GM23338 (cell line): ENCODE data around the gene ZGPAT. TPM values are rescaled to one million over a fixed set of nuclear protein-coding genes. Genes with fewer than 3 reads are reported as not detected.

Experiments
- ATAC-seq: fragments of 200-7000 bp; cut with Tn5 transposase; 3 replicates; pipeline ENCODE4 v1.9.1; 2020
- DNase-seq: peaks from one replicate; pipeline ENCODE4 v3.0.0-alpha.2; 2015; ENCODE audit warnings: low spot score
- H2AFZ ChIP-seq: fragments of 200-600 bp; sonication (generic); 2 replicates; pipeline ENCODE4 v1.8.0; 2016; ENCODE audit warnings: antibody characterized with exemption, mild to moderate bottlenecking, moderate library complexity
- H3F3A ChIP-seq: fragments of 200-600 bp; sonication (generic); replicated peaks from 2 replicates; pipeline ENCODE4 v1.8.0; 2017; ENCODE audit warnings: antibody characterized with exemption, mixed run types, low read depth
- H3K27ac ChIP-seq: fragments of 200-600 bp; sonication (generic); 2 replicates; pipeline ENCODE4 v1.6.1; 2016; ENCODE audit warnings: low read depth
- H3K27me3 ChIP-seq: fragments of 200-600 bp; sonication (generic); 2 replicates; pipeline ENCODE4 v1.8.0; 2016; ENCODE audit warnings: mild to moderate bottlenecking, mixed run types, moderate library complexity; ENCODE audit not compliant: insufficient read depth
- H3K36me3 ChIP-seq: fragments of 200-600 bp; sonication (generic); 2 replicates; pipeline ENCODE4 v1.8.0; 2016; ENCODE audit warnings: mild to moderate bottlenecking; ENCODE audit not compliant: insufficient read depth
- H3K4me1 ChIP-seq: fragments of 200-600 bp; sonication (generic); 2 replicates; pipeline ENCODE4 v1.8.0; 2016; ENCODE audit warnings: mild to moderate bottlenecking, moderate library complexity; ENCODE audit not compliant: insufficient read depth
- H3K4me2 ChIP-seq: fragments of 200-600 bp; sonication (generic); 2 replicates; pipeline ENCODE4 v1.7.1; 2017; ENCODE audit warnings: mixed run types
- H3K4me3 ChIP-seq: fragments of 200-600 bp; sonication (generic); 2 replicates; pipeline ENCODE4 v1.6.1; 2016; ENCODE audit warnings: mixed run types
- H3K79me2 ChIP-seq: fragments of 200-600 bp; sonication (generic); replicated peaks from 2 replicates; pipeline ENCODE4 v1.8.0; 2017; ENCODE audit warnings: mild to moderate bottlenecking; ENCODE audit not compliant: insufficient read depth
- H3K9me2 ChIP-seq: fragments of 200-600 bp; sonication (generic); 2 replicates; pipeline ENCODE4 v1.8.0; 2017; ENCODE audit not compliant: insufficient read depth
- H4K20me1 ChIP-seq: fragments of 200-600 bp; sonication (generic); replicated peaks from 2 replicates; pipeline ENCODE4 v1.8.0; 2017; ENCODE audit warnings: mild to moderate bottlenecking; ENCODE audit not compliant: insufficient read depth
- H3K27ac Mint-ChIP-seq: 2 replicates; pipeline ENCODE4 v1.8.0; 2020; ENCODE audit warnings: inconsistent platforms, mild to moderate bottlenecking, moderate library complexity, mixed read lengths
- H3K27me3 Mint-ChIP-seq: 3 replicates; pipeline ENCODE4 v1.8.0; 2022; ENCODE audit warnings: low read depth, mild to moderate bottlenecking, moderate library complexity, mixed read lengths, inconsistent platforms; ENCODE audit not compliant: insufficient read depth, poor library complexity
- H3K36me3 Mint-ChIP-seq: 3 replicates; pipeline ENCODE4 v1.8.0; 2021; ENCODE audit warnings: low read depth, mild to moderate bottlenecking, inconsistent platforms, moderate library complexity, mixed read lengths
- H3K4me1 Mint-ChIP-seq: 3 replicates; pipeline ENCODE4 v1.8.0; 2020; ENCODE audit warnings: mild to moderate bottlenecking, inconsistent platforms, mixed read lengths
- H3K4me3 Mint-ChIP-seq: 3 replicates; pipeline ENCODE4 v1.8.0; 2021; ENCODE audit warnings: moderate library complexity, mild to moderate bottlenecking, inconsistent platforms, mixed read lengths
- H3K9me3 Mint-ChIP-seq: 3 replicates; pipeline ENCODE4 v1.8.0; 2020; ENCODE audit warnings: moderate library complexity, mild to moderate bottlenecking, inconsistent platforms, mixed read lengths
- CREB1 ChIP-seq: fragments of 250-450 bp; sonication (Bioruptor Pico); IDR thresholded peaks from 2 replicates; pipeline ENCODE4 v1.5.0; 2020; ENCODE audit warnings: low read depth, mild to moderate bottlenecking, moderate library complexity
- CTCF ChIP-seq, 2 experiments: fragments of 200-600 bp in 1 of 2; sonication (generic) in 1 of 2; conservative IDR thresholded peaks; 2 replicates each; pipeline versions ENCODE4 v1.5.1 to v1.6.1; 2016 to 2017; ENCODE audit warnings: antibody characterized with exemption in 2 of 2, low read depth in 2 of 2, mild to moderate bottlenecking in 2 of 2, moderate library complexity in 1 of 2
- EZH2 ChIP-seq: fragments of 200-600 bp; sonication (generic); IDR thresholded peaks from one replicate; pipeline ENCODE4 v1.8.0; 2017; ENCODE audit warnings: antibody characterized with exemption, mild to moderate bottlenecking, low read depth; ENCODE audit not compliant: unreplicated experiment
- EZH2phosphoT487 ChIP-seq: fragments of 200-600 bp; sonication (generic); IDR thresholded peaks from one replicate; pipeline ENCODE4 v1.8.1; 2018; ENCODE audit warnings: antibody characterized with exemption; ENCODE audit not compliant: unreplicated experiment
- JUNB ChIP-seq: IDR thresholded peaks from one replicate; pipeline ENCODE4 v1.6.1; 2016; ENCODE audit warnings: antibody characterized with exemption; ENCODE audit not compliant: unreplicated experiment
- NANOG ChIP-seq: IDR thresholded peaks from 2 replicates; pipeline ENCODE4 v1.6.1; 2016; ENCODE audit warnings: antibody characterized with exemption, borderline replicate concordance
- POLR2AphosphoS5 ChIP-seq: IDR thresholded peaks from 2 replicates; pipeline ENCODE4 v1.6.1; 2016; ENCODE audit warnings: antibody characterized with exemption, low read depth
- REST ChIP-seq: IDR thresholded peaks from one replicate; pipeline ENCODE4 v1.6.1; 2018; ENCODE audit warnings: antibody characterized with exemption; ENCODE audit not compliant: unreplicated experiment
- STAT1 ChIP-seq: IDR thresholded peaks from one replicate; pipeline ENCODE4 v1.6.1; 2016; ENCODE audit warnings: antibody characterized with exemption; ENCODE audit not compliant: unreplicated experiment
- ZNF114 ChIP-seq: fragments of 250-450 bp; sonication (Bioruptor Pico); IDR thresholded peaks from 2 replicates; pipeline ENCODE4 v1.5.0; 2020; ENCODE audit warnings: mild to moderate bottlenecking, moderate library complexity
- ZNF331 ChIP-seq: fragments of 250-450 bp; sonication (Bioruptor Pico); IDR thresholded peaks from 2 replicates; pipeline ENCODE4 v1.5.0; 2020; ENCODE audit warnings: low read depth, mild to moderate bottlenecking, moderate library complexity
- polyA plus RNA-seq: library from polyadenylated mRNA; unstranded; fragments of >200 nt; fragmentation: Nextera tagmentation; extraction: Ambion mirVana; gene quantifications from 2 replicates; pipeline ENCODE4 v1.2.1, GENCODE V29; 2016
- total RNA-seq: library from RNA; depleted of rRNA; stranded (reverse); fragments of >200 nt; shearing (Covaris generic); gene quantifications from 2 replicates; pipeline ENCODE4 v1.2.3, GENCODE V29; 2014
- TF ChIP-seq, protein P1 (sequence below): fragments of 250-450 bp; sonication (Bioruptor Pico); IDR thresholded peaks from 2 replicates; pipeline ENCODE4 v1.5.0; 2020; ENCODE audit warnings: mild to moderate bottlenecking, moderate library complexity
- TF ChIP-seq, protein P2 (sequence below): IDR thresholded peaks from 2 replicates; pipeline ENCODE4 v1.6.1; 2016; ENCODE audit warnings: antibody characterized with exemption

Gene ZGPAT
- total and polyA plus RNA-seq, 2 experiments from 2014 or later, result 25.0 to 39.2 TPM

GRCh38 chr20:63766695-63767426 lies 59.0 kb downstream of the ZGPAT start:
- Mint-ChIP-seq H3K4me1 (no peaks in the 10 kb centered on the region; the same call in 2 of the 3 replicates), H3K27me3 (peaks cover 2% of the 10 kb centered on the region), H3K9me3 (no peaks in the 10 kb centered on the region), H3K36me3 (peaks cover 18% of the 10 kb centered on the region), H3K27ac (no peak overlapping the region; the same call in 1 of the 2 replicates), H3K4me3 (no peak overlapping the region)
- Histone ChIP-seq H3K36me3 (no peaks in the 10 kb centered on the region), H4K20me1 (no peaks in the 10 kb centered on the region; the same call in 1 of the 2 replicates), H3K27me3 (no peaks in the 10 kb centered on the region), H3K4me1 (no peaks in the 10 kb centered on the region), H3K27ac (no peak overlapping the region), H3K4me2 (no peak overlapping the region), H3F3A (0 out of 2 replicates have a peak, but pooled peaks cover 10% of the 10 kb centered on the region), H3K4me3 (no peak overlapping the region), H2AFZ (no peak overlapping the region), H3K79me2 (0 out of 2 replicates have a peak, but pooled peaks cover 3% of the 10 kb centered on the region), H3K9me2 (no peaks in the 10 kb centered on the region)
- TF ChIP-seq POLR2AphosphoS5 (no peak), STAT1 (no peak), CTCF (conservative IDR thresholded peaks at IDR 0.05; ENCODE audit: low read depth in 2 of 2) (no peak), NANOG (no peak), ZNF114 (no peak), CREB1 (CRISPR knock-in tag) (no peak), ZNF331 (CRISPR knock-in tag) (no peak), REST (no peak), EZH2phosphoT487 (no peak), EZH2 (no peak), JUNB (no peak)
- TF ChIP-seq, protein P1, sequence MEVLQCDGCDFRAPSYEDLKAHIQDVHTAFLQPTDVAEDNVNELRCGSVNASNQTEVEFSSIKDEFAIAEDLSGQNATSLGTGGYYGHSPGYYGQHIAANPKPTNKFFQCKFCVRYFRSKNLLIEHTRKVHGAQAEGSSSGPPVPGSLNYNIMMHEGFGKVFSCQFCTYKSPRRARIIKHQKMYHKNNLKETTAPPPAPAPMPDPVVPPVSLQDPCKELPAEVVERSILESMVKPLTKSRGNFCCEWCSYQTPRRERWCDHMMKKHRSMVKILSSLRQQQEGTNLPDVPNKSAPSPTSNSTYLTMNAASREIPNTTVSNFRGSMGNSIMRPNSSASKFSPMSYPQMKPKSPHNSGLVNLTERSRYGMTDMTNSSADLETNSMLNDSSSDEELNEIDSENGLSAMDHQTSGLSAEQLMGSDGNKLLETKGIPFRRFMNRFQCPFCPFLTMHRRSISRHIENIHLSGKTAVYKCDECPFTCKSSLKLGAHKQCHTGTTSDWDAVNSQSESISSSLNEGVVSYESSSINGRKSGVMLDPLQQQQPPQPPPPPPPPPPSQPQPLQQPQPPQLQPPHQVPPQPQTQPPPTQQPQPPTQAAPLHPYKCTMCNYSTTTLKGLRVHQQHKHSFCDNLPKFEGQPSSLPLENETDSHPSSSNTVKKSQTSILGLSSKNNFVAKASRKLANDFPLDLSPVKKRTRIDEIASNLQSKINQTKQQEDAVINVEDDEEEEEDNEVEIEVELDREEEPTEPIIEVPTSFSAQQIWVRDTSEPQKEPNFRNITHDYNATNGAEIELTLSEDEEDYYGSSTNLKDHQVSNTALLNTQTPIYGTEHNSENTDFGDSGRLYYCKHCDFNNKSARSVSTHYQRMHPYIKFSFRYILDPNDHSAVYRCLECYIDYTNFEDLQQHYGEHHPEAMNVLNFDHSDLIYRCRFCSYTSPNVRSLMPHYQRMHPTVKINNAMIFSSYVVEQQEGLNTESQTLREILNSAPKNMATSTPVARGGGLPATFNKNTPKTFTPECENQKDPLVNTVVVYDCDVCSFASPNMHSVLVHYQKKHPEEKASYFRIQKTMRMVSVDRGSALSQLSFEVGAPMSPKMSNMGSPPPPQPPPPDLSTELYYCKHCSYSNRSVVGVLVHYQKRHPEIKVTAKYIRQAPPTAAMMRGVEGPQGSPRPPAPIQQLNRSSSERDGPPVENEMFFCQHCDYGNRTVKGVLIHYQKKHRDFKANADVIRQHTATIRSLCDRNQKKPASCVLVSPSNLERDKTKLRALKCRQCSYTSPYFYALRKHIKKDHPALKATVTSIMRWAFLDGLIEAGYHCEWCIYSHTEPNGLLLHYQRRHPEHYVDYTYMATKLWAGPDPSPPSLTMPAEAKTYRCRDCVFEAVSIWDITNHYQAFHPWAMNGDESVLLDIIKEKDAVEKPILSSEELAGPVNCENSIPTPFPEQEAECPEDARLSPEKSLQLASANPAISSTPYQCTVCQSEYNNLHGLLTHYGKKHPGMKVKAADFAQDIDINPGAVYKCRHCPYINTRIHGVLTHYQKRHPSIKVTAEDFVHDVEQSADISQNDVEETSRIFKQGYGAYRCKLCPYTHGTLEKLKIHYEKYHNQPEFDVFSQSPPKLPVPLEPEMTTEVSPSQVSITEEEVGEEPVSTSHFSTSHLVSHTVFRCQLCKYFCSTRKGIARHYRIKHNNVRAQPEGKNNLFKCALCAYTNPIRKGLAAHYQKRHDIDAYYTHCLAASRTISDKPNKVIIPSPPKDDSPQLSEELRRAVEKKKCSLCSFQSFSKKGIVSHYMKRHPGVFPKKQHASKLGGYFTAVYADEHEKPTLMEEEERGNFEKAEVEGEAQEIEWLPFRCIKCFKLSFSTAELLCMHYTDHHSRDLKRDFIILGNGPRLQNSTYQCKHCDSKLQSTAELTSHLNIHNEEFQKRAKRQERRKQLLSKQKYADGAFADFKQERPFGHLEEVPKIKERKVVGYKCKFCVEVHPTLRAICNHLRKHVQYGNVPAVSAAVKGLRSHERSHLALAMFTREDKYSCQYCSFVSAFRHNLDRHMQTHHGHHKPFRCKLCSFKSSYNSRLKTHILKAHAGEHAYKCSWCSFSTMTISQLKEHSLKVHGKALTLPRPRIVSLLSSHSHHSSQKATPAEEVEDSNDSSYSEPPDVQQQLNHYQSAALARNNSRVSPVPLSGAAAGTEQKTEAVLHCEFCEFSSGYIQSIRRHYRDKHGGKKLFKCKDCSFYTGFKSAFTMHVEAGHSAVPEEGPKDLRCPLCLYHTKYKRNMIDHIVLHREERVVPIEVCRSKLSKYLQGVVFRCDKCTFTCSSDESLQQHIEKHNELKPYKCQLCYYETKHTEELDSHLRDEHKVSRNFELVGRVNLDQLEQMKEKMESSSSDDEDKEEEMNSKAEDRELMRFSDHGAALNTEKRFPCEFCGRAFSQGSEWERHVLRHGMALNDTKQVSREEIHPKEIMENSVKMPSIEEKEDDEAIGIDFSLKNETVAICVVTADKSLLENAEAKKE (CRISPR knock-in tag), result no peak
- TF ChIP-seq, protein P2, sequence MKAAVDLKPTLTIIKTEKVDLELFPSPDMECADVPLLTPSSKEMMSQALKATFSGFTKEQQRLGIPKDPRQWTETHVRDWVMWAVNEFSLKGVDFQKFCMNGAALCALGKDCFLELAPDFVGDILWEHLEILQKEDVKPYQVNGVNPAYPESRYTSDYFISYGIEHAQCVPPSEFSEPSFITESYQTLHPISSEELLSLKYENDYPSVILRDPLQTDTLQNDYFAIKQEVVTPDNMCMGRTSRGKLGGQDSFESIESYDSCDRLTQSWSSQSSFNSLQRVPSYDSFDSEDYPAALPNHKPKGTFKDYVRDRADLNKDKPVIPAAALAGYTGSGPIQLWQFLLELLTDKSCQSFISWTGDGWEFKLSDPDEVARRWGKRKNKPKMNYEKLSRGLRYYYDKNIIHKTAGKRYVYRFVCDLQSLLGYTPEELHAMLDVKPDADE, result no peak
- DNase-seq, result no peak
- ATAC-seq, result no peak
